ENCODE measurements around the gene LDAH.

LDAH gene

DNA sequence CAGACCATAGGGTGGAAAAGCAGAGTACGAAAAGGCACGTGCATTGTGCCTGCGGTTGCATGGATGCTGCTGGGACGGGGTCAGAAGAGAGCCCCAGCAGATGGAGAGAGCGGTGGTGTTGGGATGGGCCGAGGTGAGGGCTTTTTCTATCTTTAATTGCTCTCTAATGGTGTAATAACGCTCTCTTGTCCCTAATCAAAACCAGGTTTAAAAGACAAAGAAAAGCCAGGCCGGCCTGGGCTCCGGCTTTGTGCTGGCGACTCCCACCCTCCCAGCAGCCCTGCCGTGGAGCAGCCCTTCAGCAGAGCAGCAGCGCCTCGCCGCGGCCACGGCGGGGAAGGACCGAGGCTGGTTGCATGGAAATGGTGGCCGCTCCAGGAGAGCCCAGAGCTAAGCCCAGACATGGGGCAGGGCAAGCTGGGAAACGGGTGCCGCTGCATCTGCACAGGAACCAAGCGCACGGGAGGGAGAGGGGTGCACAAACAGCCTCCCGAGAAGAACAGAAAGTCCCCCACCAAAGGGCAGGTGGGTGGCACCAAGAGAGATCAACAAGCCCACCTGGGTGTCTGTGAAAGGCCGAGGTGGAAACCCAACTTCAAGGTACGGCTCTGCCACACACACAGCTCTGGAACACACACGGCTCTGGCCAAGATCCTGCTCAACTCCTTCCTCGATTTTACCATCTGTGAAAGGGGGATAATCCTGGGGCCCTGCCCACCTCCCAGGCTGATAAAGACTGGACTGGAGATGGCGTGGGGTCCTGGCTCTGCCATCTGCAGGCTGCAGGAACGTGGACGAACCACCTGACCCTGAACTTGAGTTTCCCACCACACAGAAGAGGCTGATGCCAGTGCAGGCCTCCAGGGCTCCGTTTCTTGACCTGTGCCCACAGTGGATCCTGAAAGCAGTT is 187.0 kb downstream of the LDAH start:
- peak; percentile 48 for DNase-seq (ENCODE audit: low read depth)

DNA sequence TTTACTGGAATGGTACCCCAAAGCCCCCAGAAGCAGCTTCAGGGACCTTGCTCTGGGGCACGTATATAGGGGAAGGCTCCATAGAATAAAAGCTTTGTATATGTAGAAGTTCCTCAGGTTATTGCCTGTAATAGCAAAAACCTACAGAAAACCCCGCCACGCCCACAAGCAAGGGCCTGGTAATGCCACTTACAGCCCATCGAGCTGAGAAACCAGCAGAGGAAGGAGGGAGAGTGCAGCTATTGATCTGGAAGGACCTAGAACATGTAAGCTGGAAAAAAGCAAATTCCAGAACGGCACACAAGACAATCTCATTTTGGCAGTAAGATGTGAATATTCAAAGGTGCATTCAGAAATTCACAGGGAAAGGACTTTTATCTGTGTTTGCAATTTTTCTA is 187.8 kb downstream of the LDAH start:
- DNase-seq (ENCODE audit: low read depth): no peak

DNA sequence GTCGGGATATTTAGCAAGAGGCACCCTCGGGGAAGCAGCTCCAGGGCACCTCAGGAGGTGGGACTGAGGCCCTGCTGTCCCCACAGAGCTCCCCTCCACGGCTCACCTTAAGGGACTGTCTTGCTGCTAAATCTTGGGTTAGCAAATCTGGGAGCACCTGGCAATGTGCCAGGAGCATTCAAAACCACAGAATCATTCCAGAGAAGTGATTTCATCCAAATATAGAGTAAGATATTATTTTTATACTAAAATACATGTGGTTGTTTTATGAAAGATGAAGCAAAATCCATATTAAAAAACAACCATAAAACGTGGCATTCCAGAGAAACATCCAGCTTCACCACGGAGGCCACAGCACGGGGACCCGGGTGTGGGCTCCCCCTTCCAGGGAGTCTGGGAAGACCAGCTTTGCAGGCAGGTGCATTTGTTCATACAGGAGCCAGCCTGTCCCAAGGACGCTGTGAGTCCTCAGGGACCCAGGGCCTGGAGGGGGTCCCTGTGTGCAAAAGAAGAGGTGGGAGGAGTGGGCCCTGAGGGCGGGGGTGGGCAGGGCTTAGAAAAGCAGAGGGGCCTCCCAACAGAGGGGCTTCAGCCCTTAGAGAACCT is 188.3 kb downstream of the LDAH start:
- DNase-seq (ENCODE audit: low read depth): no peak

Data from CMK (cell line).